MCF 10A (cell line): ENCODE data around the gene ARHGAP24. TPM values are rescaled to one million over a fixed set of nuclear protein-coding genes. Genes with fewer than 3 reads are reported as not detected.
A peak's percentile ranks its signal among the peaks of the same experiment; 100 is the strongest.

Experiments
- BruUV-seq: library from RNA; stranded (reverse); fragments of 400-500 nt; replicated peaks from 2 replicates; lab custom pipeline; 2021; lab: Mats Ljungman, UMichigan
- CTCF ChIA-PET: fragments of 300-600 bp; sonication (Branson Sonifier 250); formaldehyde crosslinking; extraction: SDS; loops from one replicate; lab custom pipeline; 2021; ENCODE audit warnings: antibody characterized with exemption, inconsistent platforms; lab: Yijun Ruan, JAX
- POLR2A ChIA-PET: fragments of 300-600, 350-650 bp; sonication (Branson Sonifier 250); formaldehyde crosslinking; extraction: SDS; loops from one replicate; lab custom pipeline; 2020; ENCODE audit warnings: antibody characterized with exemption, inconsistent platforms; lab: Yijun Ruan, JAX
- DNase-seq: peaks from one replicate; pipeline ENCODE4 v3.0.0-alpha.2; 2018; ENCODE audit not compliant: unreplicated experiment
- H3K27ac Mint-ChIP-seq: one replicate; pipeline ENCODE4 v1.8.0; 2022; ENCODE audit warnings: mild to moderate bottlenecking, low read depth, mixed read lengths; ENCODE audit not compliant: unreplicated experiment
- H3K27me3 Mint-ChIP-seq: one replicate; pipeline ENCODE4 v1.8.0; 2022; ENCODE audit warnings: mixed read lengths; ENCODE audit not compliant: insufficient read depth, unreplicated experiment
- H3K36me3 Mint-ChIP-seq: one replicate; pipeline ENCODE4 v1.8.0; 2022; ENCODE audit warnings: mild to moderate bottlenecking, moderate library complexity, mixed read lengths; ENCODE audit not compliant: insufficient read depth, unreplicated experiment
- H3K4me1 Mint-ChIP-seq: one replicate; pipeline ENCODE4 v1.8.0; 2022; ENCODE audit warnings: mixed read lengths; ENCODE audit not compliant: insufficient read depth, unreplicated experiment
- H3K4me3 Mint-ChIP-seq: one replicate; pipeline ENCODE4 v1.8.0; 2022; ENCODE audit warnings: mild to moderate bottlenecking, moderate library complexity, mixed read lengths; ENCODE audit not compliant: unreplicated experiment
- H3K9me3 Mint-ChIP-seq: one replicate; pipeline ENCODE4 v1.8.0; 2022; ENCODE audit warnings: mixed read lengths; ENCODE audit not compliant: unreplicated experiment
- CTCF ChIP-seq: fragments of 200-600 bp; IDR thresholded peaks from one replicate; pipeline ENCODE4 v1.8.0; 2022; ENCODE audit warnings: antibody characterized with exemption, mild to moderate bottlenecking; ENCODE audit not compliant: unreplicated experiment
- intact Hi-C: fragments of 100-400 bp; cut with micrococcal nuclease; formaldehyde crosslinking; loops from 2 replicates; pipeline ENCODE4 v1.14.1; 2022
- total RNA-seq: library from RNA; stranded (reverse); gene quantifications from 2 replicates; pipeline ENCODE4 v1.2.3, GENCODE V29; 2022

ARHGAP24 gene
- total RNA-seq, 1 experiment from 2014 or later, result 2.6 TPM

GRCh38 chr4:86043755-86044592, 569.0 kb downstream of the ARHGAP24 start:
- peak; percentile 71 for DNase-seq
- Mint-ChIP-seq H3K27ac (no peak overlapping the region), H3K9me3 (no peaks in the 10 kb centered on the region), H3K36me3 (no peaks in the 10 kb centered on the region), H3K4me1 (peaks cover 5% of the 10 kb centered on the region), H3K4me3 (no peak overlapping the region), H3K27me3 (no peaks in the 10 kb centered on the region)
- intact Hi-C loops, result loop anchor here (1.0 to 2.0 kb wide), 5 partner anchors 75 to 959 kb away; no protein-coding TSS in a partner anchor
- TF ChIP-seq CTCF, result peak; percentile 66
- BruUV-seq, result no TSS peak
- ChIA-PET CTCF (interaction anchor here (0.6 to 4.8 kb wide), 26 partner anchors 9 to 960 kb away, joined by 3 to 53 read pairs (median 3); no protein-coding TSS in a partner anchor), POLR2A (interaction anchor here (0.5 kb wide), 1 partner anchor 676 kb away, joined by 3 read pairs; no protein-coding TSS in a partner anchor)

- H3K36me3 Mint-ChIP-seq, result peaks cover under 1% of the 10 kb centered on the region
- H3K9me3 Mint-ChIP-seq, result no peaks in the 10 kb centered on the region
- POLR2A ChIA-PET, result interaction anchor here (0.5 kb wide), 1 partner anchor 676 kb away, joined by 3 read pairs; no protein-coding TSS in a partner anchor
- no peak for TF ChIP-seq CTCF
- no peak overlapping the region for H3K27ac Mint-ChIP-seq
- DNase-seq, result no peak
- CTCF ChIA-PET, result interaction anchor here (0.6 to 4.8 kb wide), 21 partner anchors 9 to 961 kb away, joined by 3 to 53 read pairs (median 3); no protein-coding TSS in a partner anchor
- H3K4me1 Mint-ChIP-seq, result peaks cover 5% of the 10 kb centered on the region
- no peak overlapping the region for H3K4me3 Mint-ChIP-seq
- BruUV-seq, result no TSS peak
- no peaks in the 10 kb centered on the region for H3K27me3 Mint-ChIP-seq
- intact Hi-C loops, result loop anchor here (1.0 to 2.0 kb wide), 5 partner anchors 75 to 960 kb away; no protein-coding TSS in a partner anchor
These were observed 569.6 kb downstream of the ARHGAP24 start for GRCh38 chr4:86044593-86044985.

- H3K9me3 Mint-ChIP-seq, result no peaks in the 10 kb centered on the region
- no peak overlapping the region for H3K27ac Mint-ChIP-seq
- DNase-seq, result peak; percentile 23
- no peak overlapping the region for H3K4me3 Mint-ChIP-seq
- TF ChIP-seq CTCF, result no peak
- H3K27me3 Mint-ChIP-seq, result no peaks in the 10 kb centered on the region
- no TSS peak for BruUV-seq
- POLR2A ChIA-PET, result interaction anchor here (0.6 to 1.0 kb wide), 2 partner anchors 15 to 21 kb away, joined by 3 read pairs; no protein-coding TSS in a partner anchor
- peaks cover 5% of the 10 kb centered on the region for H3K36me3 Mint-ChIP-seq
- intact Hi-C loops, result no loop called here
- CTCF ChIA-PET, result interaction anchor here (0.7 to 1.0 kb wide), 2 partner anchors 17 to 920 kb away, joined by 3 read pairs; no protein-coding TSS in a partner anchor
- peaks cover 5% of the 10 kb centered on the region for H3K4me1 Mint-ChIP-seq
These were observed 573.5 kb downstream of the ARHGAP24 start for GRCh38 chr4:86048426-86048825.

GRCh38 chr4:86050496-86050895, 575.5 kb downstream of the ARHGAP24 start:
- H3K9me3 Mint-ChIP-seq, result no peaks in the 10 kb centered on the region
- intact Hi-C loops, result no loop called here
- BruUV-seq, result no TSS peak
- peaks cover 5% of the 10 kb centered on the region for H3K36me3 Mint-ChIP-seq
- no peaks in the 10 kb centered on the region for H3K27me3 Mint-ChIP-seq
- no peak for DNase-seq
- TF ChIP-seq CTCF, result no peak
- H3K4me3 Mint-ChIP-seq, result no peak overlapping the region
- no peak overlapping the region for H3K27ac Mint-ChIP-seq
- ChIA-PET CTCF (interaction anchor here (0.9 kb wide), 1 partner anchor 98 kb away, joined by 4 read pairs; no protein-coding TSS in a partner anchor), POLR2A (interaction anchor here (1.0 to 2.9 kb wide), 2 partner anchors 13 to 18 kb away, joined by 3 to 12 read pairs; no protein-coding TSS in a partner anchor)
- H3K4me1 Mint-ChIP-seq, result no peaks in the 10 kb centered on the region
